ENCODE measurements around the gene STH. TPM values are rescaled to one million over a fixed set of nuclear protein-coding genes. Genes with fewer than 3 reads are reported as not detected.
A peak's percentile ranks its signal among the peaks of the same experiment; 100 is the strongest.

STH gene
- polyA plus RNA-seq, 1 donor: not detected

GRCh38 chr17:46027048-46027975 is 28.3 kb downstream of the STH start:
- no peak for DNase-seq

GRCh38 chr17:46027976-46028325 is 28.9 kb downstream of the STH start:
- no peak for DNase-seq

- DNase-seq: no peak
Measured at GRCh38 chr17:46028374-46028773, 29.3 kb downstream of the STH start.

GRCh38 chr17:46028981-46029565 is 30.0 kb downstream of the STH start:
- no peak for DNase-seq

- no peak for DNase-seq
Measured at GRCh38 chr17:46029627-46030026, 30.6 kb downstream of the STH start.

- no peak for DNase-seq
Measured at GRCh38 chr17:46030752-46031151, 31.7 kb downstream of the STH start.

GRCh38 chr17:46031440-46031839 is 32.4 kb downstream of the STH start:
- DNase-seq: no peak

GRCh38 chr17:46031920-46032319 is 32.9 kb downstream of the STH start:
- no peak for DNase-seq

- DNase-seq: no peak
Measured at GRCh38 chr17:46032909-46033308, 33.9 kb downstream of the STH start.

GRCh38 chr17:46033392-46033791 is 34.3 kb downstream of the STH start:
- DNase-seq: no peak

- no peak for DNase-seq
Measured at GRCh38 chr17:46035112-46035818, 36.2 kb downstream of the STH start.

- DNase-seq: no peak
Measured at GRCh38 chr17:46036491-46036890, 37.4 kb downstream of the STH start.

- no peak for DNase-seq
Measured at GRCh38 chr17:46037722-46038255, 38.7 kb downstream of the STH start.

GRCh38 chr17:46038414-46038813 is 39.4 kb downstream of the STH start:
- DNase-seq: no peak

GRCh38 chr17:46038937-46039336 is 39.9 kb downstream of the STH start:
- no peak for DNase-seq

- DNase-seq: no peak
Measured at GRCh38 chr17:46039592-46040186, 40.6 kb downstream of the STH start.

- DNase-seq: no peak
Measured at GRCh38 chr17:46042246-46042645, 43.2 kb downstream of the STH start.

GRCh38 chr17:46042925-46043324 is 43.9 kb downstream of the STH start:
- DNase-seq: no peak

- DNase-seq: no peak
Measured at GRCh38 chr17:46043606-46044005, 44.6 kb downstream of the STH start.

- DNase-seq: peak; percentile 79
Measured at GRCh38 chr17:46044286-46044928, 45.4 kb downstream of the STH start.

- DNase-seq: no peak
Measured at GRCh38 chr17:46044989-46045388, 45.9 kb downstream of the STH start.

- DNase-seq: no peak
Measured at GRCh38 chr17:46045639-46046038, 46.6 kb downstream of the STH start.

Measured in left kidney (tissue), 2 donors.